GM21528 (cell line): Measurements from ENCODE around the gene PRKD1.
"Not testable (repeated sequence)": the region's sequence is repeated elsewhere in the genome, so short reads cannot be mapped to it uniquely, and the experiment has no call there.

Experiments
- ATAC-seq: cut with Tn5 transposase; IDR thresholded peaks from one replicate; pipeline ENCODE4 v1.9.1; 2021; ENCODE audit warnings: mild to moderate bottlenecking, moderate library complexity; ENCODE audit not compliant: unreplicated experiment, low FRiP score

Gene PRKD1

DNA sequence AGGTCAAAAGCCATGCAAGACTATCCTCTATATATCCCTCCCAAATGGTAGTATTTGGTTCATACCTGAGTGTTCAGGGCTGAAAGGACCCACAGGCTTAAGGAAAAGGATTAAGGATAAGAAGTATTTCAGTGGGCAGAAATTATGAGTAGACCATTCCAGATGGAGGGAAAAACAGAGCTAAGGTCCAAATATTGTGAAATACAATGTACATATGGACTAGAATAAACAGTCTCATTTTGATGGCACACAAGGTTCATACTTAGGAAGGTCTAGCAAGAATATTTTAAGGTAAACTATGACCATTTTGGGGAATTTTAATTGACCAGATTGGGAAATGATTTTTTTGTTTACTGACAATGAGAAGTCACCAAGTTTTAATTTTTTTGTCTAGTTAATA is 124.6 kb downstream of the PRKD1 start:
- ATAC-seq: no peak

DNA sequence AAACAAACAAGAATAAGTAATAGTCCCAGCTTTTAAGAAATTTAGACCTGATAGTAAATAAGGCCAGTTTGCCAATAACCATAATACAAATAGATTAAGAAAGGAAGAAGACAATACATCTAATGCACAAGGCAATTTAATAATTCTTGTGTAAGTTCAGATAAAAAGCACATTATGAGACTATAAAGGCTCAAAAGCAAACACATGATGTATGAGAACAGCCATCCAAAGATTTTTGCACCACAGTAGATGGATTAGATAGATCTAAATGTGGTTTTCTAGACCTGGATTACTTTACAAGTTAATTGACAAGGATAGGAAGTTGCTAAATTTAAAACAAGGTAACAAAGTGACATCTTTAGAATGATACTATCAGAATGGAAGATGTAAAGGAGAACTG is 125.4 kb downstream of the PRKD1 start:
- ATAC-seq: no peak

DNA sequence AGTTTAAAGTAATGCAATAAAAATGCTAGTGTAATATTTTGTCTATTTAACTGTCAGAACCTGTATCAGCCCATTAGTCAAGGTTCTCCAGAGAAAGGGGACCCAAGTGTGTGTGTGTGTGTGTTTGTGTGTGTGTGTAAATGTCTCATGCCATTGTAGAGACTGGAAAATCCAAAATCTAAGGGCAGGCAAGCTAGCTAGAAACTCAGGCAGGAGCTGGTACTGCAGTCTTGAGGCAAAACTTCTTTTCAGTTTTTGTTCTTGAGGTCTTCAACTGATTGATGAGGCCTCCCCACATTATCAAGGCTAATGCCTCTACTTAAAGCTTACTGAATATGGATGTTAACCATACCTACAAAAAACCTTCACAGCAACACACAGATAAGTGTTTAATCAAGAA is 126.7 kb downstream of the PRKD1 start:
- ATAC-seq: no peak

DNA sequence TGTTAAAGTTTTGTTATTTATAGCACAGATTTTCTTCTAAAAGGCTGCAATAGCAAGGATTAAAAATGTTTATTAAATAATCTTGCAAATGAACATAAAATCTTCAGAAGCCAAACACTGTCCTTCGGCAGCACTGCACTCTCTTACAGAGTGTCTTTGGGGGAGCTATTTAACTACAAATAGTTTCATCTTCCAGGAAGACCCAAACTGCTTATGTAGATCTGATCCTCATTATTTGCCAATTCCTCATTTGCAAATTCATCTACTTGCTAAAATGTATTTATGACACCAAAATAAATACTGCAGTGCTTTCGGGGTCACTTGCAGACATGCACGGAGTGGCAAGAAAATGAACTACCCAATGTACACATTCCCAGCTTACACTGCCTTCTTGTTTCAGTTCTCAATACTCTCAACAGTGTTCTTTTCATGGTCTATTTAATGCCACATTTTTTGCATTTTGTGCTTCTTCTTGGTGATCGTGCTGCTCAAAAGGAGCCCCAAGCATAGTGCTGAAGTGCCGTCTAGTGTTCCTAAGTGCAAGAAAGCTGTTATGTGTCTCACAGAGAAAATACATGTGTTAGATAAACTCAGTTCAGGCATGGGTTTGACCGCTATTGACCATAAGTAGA is 128.1 kb downstream of the PRKD1 start:
- no peak for ATAC-seq

DNA sequence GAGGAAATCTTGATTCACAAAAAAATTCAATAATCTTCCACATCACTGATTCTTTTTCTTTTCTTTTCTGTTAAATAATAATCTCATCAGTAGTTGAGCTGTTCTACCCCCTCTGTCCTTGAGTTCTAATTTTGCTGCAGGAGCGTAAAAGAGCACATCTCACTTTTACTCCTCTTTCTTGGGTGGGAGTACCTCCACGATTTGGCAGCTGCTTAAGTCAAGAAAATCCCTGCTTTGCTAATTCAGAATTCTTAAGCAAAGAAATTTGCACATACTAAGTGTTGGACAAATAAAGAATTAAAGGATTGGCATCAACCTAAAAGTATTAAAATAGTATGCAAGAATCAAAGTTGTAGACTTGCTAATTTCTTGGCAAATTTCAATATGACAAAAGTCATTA is 128.8 kb downstream of the PRKD1 start:
- ATAC-seq: no peak

DNA sequence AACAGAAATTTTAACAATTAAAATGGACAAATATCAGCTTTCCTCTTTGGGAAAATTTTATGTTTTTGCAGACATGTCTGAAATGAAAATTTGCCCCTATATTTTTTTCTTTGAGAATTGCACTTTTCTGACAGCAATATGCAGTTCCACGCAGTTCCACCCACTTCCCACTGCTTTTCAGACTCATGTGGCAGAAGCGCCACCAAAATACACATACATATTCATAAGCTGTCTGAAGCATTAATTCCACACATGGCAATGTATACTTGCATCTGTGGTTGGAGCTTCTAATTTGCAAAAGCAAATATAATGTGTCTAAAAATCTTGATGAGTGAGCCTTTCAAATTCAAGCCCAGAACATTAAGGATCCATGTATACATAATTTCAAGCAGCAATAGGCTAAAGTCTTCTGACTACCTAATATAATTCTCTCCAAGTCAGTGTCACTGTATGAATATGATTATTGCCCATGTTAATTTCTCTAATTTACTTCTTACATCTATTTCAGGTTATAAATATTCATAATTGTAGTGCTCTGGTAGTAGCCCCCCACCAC is 129.5 kb downstream of the PRKD1 start:
- ATAC-seq: no peak

DNA sequence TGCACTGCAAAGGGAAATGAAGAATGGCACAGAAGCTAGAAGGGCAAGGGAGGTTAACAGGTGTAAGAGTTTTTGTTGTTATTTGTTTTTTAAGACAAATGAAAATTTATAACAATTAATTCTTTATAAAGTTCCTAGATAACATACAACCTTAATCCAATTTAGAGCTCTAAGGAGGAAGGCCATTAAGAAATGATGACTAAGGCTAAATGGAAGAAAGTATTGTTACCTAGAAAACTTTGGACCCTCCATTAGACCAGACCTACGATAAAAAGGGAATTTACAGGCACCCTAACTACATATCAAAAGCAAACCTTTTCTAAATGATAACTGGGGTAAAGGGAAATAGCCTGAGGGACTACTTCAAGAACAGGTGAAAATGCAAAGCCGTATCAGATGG is 130.8 kb downstream of the PRKD1 start:
- no peak for ATAC-seq

DNA sequence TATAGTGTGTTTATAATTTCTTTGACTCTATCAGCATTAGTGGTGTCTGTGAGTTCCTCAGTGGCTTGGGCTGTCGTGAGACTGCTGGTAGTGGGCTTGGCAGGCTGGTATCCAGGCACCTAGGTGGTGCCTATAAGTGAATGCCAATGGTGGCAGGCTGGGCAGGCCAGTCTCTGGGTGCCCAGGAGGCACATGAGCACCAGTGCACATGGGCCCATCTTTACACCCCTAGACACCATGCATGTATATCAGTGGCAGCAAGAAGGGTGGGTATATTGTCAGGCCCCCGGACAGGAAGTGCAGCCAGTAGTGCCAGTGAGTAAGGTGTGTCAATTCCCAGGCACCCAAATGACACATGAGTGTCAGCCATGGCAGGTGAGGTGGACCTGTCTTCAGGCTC is 138.2 kb downstream of the PRKD1 start:
- no peak for ATAC-seq

DNA sequence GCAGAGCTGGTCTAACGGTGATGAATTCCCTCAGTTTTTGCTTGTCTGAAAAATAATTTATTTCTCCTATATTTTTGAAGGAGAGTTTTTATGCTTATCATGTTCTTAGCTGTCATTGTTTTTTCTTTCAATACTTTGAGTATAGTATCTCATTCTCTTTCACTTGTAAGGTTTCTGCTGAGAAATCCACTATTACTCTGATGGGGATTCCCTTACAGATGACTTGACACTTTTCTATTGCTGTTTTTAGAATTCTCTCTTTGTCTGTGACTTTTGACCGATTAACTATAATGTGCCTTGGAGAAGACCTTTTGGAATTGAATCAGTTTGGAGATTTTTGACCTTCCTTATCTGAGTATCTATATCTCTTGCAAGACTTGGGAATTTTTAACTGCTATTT is 139.6 kb downstream of the PRKD1 start:
- ATAC-seq: no peak

DNA sequence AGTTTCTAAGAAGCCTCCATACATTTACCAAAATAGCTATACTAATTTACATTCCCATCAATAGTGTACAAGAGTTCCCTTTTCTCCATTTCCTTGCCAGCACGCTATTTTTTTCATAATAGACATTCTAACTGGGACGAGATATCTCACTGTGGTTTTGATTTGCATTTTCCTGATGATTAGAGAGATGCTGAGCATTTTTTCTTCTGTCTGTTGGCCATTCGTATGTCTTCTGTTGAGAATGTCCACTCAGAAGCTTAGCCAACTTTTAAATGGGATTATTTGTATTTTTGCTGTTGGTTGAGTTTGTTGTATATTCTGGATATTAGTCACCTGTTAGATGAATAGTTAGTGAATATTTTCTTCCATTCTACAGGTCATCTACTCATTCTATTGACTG is 144.1 kb downstream of the PRKD1 start:
- no peak for ATAC-seq

DNA sequence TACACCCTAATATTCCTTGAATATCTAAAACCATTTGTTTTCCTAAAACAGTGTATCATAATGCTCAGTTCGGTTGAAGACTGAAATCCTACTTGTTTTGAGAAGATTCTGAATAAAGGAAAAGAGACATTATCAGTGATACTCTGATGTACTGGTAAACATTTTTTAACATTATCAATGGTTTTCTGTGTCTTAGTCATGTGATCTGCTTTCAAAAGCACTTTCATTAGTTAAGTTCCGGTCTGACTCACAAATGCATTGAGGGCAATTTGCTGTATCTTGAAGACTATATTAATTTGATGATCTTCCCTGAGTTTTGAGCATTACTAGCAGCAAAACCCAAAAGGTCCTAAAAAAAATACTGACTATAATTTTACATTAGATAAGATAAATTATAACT is 145.6 kb downstream of the PRKD1 start:
- ATAC-seq: no peak

DNA sequence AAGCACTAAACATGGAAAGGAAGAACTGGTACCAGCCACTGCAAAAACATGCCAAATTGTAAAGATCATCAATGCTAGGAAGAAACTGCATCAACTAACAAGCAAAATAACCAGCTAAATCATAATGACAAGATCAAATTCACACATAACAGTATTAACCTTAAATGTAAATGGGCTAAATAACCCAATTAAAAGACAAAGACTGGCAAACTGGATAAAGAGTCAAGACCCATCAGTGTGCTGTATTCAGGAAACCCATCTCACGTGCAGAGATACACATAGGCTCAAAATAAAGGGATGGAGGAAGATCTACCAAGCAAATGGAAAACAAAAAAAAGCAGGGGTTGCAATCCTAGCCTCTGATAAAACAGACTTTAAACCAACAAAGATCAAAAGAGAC is 150.5 kb downstream of the PRKD1 start:
- not testable (repeated sequence) for ATAC-seq

DNA sequence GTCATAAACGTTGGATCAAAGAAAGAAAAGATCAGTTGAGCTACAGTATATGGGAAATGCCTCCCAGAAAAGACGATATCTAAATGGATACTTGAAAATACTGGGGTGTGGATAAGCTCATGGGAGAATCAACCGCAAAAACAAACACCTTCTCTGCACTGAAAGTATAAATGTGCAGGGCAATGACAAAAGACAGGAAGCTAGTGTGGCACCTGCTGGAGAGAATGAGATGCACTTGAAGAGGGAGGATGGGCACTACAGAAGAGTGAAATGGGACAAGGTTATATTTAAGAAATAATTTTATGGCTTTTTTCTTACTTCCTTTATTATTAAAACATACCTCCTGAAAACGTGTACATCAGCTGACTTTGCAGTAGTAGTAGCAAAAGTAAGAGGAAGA is 153.7 kb downstream of the PRKD1 start:
- no peak for ATAC-seq

DNA sequence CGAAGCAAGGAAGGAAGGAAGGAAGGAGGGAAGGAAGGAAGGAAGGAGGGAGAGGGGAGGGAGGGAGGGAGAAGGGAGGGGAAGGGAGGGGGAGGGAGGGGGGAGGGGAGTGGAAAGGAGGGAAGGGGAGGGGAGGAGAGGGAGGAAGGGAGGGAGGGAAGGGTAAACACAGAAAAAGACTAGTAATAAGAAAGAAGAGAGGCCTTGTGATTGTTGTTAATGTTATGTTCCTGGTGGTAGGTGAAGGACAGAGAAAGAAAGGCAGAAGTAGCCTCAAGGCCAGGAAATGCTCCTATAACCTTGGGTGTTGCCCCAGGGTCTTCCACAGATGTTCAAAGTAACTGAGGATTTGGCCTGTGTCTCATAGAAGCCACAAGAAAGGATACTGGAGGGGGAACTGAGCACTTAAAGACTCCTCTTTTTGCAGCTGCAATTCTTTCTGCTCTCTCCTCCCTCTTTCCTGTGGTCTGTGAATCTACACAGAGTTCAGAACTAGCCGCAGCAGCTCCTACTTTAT is 164.2 kb downstream of the PRKD1 start:
- ATAC-seq: no peak

DNA sequence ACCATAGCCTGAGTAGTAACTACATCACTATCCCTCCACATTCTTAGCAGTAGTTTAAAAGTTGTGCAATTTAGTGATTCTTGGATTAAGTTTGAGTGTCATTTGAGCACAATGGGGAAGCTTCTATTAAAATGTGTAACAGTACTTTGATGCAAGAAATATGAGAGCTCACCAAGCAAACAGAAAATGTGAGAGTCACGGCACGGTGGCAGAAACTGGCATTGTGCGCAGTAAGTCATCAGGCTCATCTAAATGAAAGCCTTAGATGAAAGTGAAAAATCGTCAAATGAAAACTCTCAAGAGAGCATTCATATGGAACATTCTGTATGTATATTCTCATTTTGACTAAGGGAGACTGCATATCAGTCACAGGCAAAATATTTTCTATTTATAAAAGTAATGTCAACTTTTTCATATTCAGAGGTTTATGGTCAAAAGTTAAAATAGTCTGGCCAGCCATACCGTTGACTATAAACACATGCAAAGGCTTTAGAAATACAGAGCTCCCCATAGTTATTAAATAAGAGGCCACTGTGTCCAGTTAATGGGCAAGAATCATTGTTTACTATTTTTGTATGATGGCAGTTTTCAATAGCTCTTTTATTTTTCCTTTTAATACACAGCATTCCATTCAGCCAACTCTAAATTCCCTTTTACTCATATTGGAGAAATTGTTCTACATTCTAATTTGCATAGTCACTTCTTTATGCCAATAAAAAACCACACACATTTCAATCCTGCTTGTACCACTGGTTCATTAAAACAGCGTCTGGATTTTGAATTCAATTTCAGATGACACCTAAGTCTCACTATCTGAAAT is 167.9 kb downstream of the PRKD1 start:
- ATAC-seq: no peak

DNA sequence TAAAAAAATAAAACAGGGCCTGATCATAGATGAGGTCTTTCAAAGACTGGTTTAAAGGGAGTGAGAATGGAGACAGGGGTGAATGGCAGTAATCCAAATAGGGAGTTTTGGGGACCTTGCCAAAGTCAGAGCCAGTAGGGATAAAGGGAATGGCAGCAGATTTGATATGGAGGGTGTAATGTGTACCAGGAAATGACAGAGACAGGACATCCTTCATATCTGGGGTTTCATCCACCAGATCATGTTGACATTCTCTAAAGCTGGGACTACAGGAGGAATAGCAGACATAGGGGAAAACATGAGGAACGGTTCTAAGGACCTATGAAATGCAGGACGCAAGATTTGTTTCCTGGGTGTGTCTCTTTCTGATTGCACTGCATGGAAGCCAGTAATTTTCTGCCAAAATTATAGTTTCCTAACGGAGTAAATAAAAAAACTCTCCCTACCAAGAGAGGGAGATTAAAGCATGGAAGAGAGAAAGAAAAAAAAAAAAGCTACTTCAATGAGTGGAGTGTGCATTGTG is 169.9 kb downstream of the PRKD1 start:
- no peak for ATAC-seq

DNA sequence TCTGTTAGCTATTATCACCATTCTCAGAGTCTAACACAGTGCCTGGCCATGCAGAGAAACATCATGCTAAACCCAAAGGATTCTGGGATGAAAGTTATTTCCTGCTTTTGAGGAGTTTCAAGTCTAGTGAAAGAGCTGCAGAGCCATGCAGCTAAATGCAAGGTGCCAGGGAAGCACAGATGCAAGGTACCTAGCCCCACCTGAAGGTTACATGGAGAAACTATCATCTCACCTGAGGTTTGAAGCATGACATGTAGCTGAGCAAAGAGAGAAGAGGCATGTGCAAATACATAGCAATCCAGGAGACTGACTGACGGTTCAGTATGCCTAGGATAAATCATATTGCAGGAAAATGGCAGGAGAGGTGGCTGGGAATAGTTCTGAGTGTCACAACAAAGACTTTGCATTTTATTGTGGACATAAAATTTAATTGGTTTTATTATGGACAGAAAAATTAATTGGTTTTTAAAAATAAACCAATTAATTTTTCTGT is 170.4 kb downstream of the PRKD1 start:
- ATAC-seq: no peak

DNA sequence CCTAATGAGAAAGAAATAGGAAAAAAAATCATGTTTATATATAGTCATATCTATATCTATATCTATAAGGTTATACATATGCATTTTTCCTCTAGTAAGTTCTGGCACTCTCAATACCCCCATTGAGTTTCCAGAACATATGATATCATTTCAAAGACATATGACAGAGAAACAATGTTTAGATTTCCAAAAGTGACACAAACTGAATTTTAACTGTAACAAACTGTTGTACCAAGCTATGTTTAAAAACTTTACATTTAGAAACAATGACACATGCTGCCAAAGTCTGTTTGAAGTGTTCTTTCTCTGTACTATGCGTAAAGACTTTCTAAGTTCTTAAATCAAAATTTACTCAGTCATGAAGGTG is 171.6 kb downstream of the PRKD1 start:
- no peak for ATAC-seq

DNA sequence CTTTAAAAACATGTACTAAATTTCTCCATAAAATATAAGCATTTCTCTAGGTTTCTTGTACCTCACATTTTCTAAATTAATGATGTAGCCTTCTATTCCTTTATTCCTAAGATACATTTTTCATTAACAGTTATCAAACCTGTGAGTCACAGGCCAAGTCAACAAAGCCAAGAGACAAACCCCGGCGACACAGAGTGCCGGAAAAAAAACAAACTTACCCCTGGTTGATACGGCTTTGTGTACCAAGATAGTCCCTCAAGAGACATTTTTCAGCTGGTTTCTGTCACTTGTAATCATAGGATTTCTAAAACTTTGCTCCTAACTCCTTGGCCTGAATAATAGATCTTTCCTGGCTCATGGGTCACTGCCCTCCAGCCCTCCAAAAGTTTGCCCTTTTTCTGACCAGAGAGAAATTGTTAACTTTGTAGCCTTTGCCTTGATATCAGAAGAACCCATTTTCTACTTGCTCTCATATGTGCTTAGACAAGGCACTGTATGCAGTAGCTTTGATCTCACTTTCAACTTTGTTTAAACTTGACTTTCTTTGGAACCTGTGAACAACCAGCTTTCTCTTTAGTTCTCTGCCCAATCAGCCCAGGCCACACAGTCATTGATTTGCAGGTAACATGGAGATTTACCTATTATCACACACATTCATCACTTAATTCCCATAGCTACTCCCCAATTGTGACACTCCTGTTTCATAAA is 172.2 kb downstream of the PRKD1 start:
- ATAC-seq: no peak

DNA sequence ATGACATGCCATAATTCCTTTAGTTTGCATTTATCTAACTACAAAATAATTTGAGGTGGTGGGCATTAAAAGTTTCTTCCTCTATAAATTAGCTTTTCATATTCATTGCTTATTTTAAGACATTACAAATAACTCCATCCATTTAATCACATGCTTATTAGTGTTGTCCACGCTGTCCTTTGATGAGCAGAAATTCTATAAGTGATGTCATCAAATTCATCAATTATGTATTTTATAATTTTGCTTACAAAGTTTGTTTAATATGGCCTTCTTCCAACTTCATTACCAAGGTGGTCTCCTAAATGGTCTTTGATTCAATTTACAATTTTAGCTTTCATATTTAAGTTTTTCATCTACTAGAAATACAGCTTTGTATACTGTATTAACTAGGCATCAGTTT is 173.5 kb downstream of the PRKD1 start:
- no peak for ATAC-seq
